NT2/D1 (cell line): Measurements from ENCODE around the gene PLCH2.

ENCODE experiments used
- DNase-seq: peaks from one replicate; pipeline ENCODE4 v3.0.0-alpha.2; 2011; ENCODE audit warnings: low read depth, low spot score
- H3K27me3 ChIP-seq: 2 replicates; pipeline ENCODE4 v1.6.0; 2011; ENCODE audit warnings: mild to moderate bottlenecking; ENCODE audit not compliant: insufficient read length, insufficient read depth
- H3K36me3 ChIP-seq: 2 replicates; pipeline ENCODE4 v1.6.1; 2011; ENCODE audit warnings: mild to moderate bottlenecking, low read length, mixed read lengths; ENCODE audit not compliant: insufficient read depth, insufficient read length
- H3K4me1 ChIP-seq: 2 replicates; pipeline ENCODE4 v1.5.1; 2011; ENCODE audit not compliant: insufficient read depth, insufficient read length
- H3K4me3 ChIP-seq: 2 replicates; pipeline ENCODE4 v1.5.1; 2011; ENCODE audit warnings: low read depth; ENCODE audit not compliant: insufficient read length
- H3K9ac ChIP-seq: 2 replicates; pipeline ENCODE4 v1.6.0; 2011; ENCODE audit warnings: low read depth; ENCODE audit not compliant: insufficient read length
- H3K9me3 ChIP-seq: 2 replicates; pipeline ENCODE4 v1.5.1; 2011; ENCODE audit warnings: mild to moderate bottlenecking, low read length; ENCODE audit not compliant: insufficient read depth
- SUZ12 ChIP-seq: IDR thresholded peaks from 2 replicates; pipeline ENCODE4 v1.6.1; 2011; ENCODE audit not compliant: insufficient read length, insufficient read depth; ENCODE audit errors: extremely low read depth
- YY1 ChIP-seq: IDR thresholded peaks from 2 replicates; pipeline ENCODE4 v1.6.1; 2011; ENCODE audit not compliant: insufficient read length, insufficient read depth
- ZNF274 ChIP-seq: IDR thresholded peaks from 2 replicates; pipeline ENCODE4 v1.6.1; 2011; ENCODE audit warnings: mild to moderate bottlenecking, low read depth, low read length

PLCH2 gene

GRCh38 chr1:2553871-2554620 lies 78.0 kb downstream of the PLCH2 start:
- Histone ChIP-seq H3K9ac (no peak overlapping the region), H3K9me3 (no peaks in the 10 kb centered on the region), H3K36me3 (no peaks in the 10 kb centered on the region), H3K4me3 (no peak overlapping the region), H3K27me3 (no peaks in the 10 kb centered on the region), H3K4me1 (peaks cover 2% of the 10 kb centered on the region)
- TF ChIP-seq YY1 (no peak), ZNF274 (no peak), SUZ12 (no peak)
- DNase-seq: no peak

GRCh38 chr1:2554621-2555387 lies 78.7 kb downstream of the PLCH2 start:
- no peak for TF ChIP-seq YY1
- TF ChIP-seq ZNF274: no peak
- TF ChIP-seq SUZ12: no peak

More at GRCh38 chr1:2554621-2555387, 78.7 kb downstream of the PLCH2 start:
- H3K4me3 ChIP-seq: no peak overlapping the region
- no peaks in the 10 kb centered on the region for H3K9me3 ChIP-seq
- no peaks in the 10 kb centered on the region for H3K36me3 ChIP-seq
- no peaks in the 10 kb centered on the region for H3K27me3 ChIP-seq
- peaks cover 2% of the 10 kb centered on the region for H3K4me1 ChIP-seq
- H3K9ac ChIP-seq: no peak overlapping the region
- DNase-seq: no peak
